ENCODE measurements around the gene FTL. TPM values are rescaled to one million over a fixed set of nuclear protein-coding genes. Genes with fewer than 3 reads are reported as not detected.

The FTL gene
- total and polyA plus RNA-seq, 2 donors (not counting 3 experiments of a cell fraction or from before 2014, with no cell fraction given): 1,937 to 2,748 TPM

GRCh38 chr19:49016067-49016839 lies 51.1 kb downstream of the FTL start:
- Histone ChIP-seq H2AFZ (ENCODE audit: low read depth, low read length) (no peak overlapping the region), H3K9me1 (replicated peaks; ENCODE audit: control insufficient read depth, extremely low read depth, insufficient read depth, low read length) (no peaks in the 10 kb centered on the region), H3K9ac (replicated peaks; ENCODE audit: extremely low read depth, insufficient read depth, low read length) (no peak overlapping the region), H3K36me3 (ENCODE audit: control insufficient read depth in 2 of 2, extremely low read depth in 1 of 2, insufficient read depth in 2 of 2, low read length in 2 of 2) (peaks cover 0 to 25% of the 10 kb centered on the region in 2 experiments), H3K4me3 (replicated peaks in 1 of 3; ENCODE audit: insufficient read depth in 1 of 3, low read depth in 1 of 3, low read length in 3 of 3) (no peak overlapping the region), H3K4me2 (ENCODE audit: insufficient read depth, low read length) (no peak overlapping the region), H3K79me2 (ENCODE audit: control insufficient read depth, insufficient read depth, low read length) (no peaks in the 10 kb centered on the region), H4K20me1 (replicated peaks; ENCODE audit: control insufficient read depth, extremely low read depth, insufficient read depth, low read length) (no peaks in the 10 kb centered on the region), H3K9me3 (replicated peaks; ENCODE audit: control insufficient read depth, insufficient read depth, low read length) (no peaks in the 10 kb centered on the region), H3K27ac (ENCODE audit: insufficient read depth, low read depth, low read length) (no peak overlapping the region), H3K4me1 (ENCODE audit: control insufficient read depth, extremely low read depth, insufficient read depth, low read length) (peaks cover 10% of the 10 kb centered on the region), H3K27me3 (ENCODE audit: control insufficient read depth in 2 of 2, insufficient read depth in 2 of 2, low read length in 2 of 2) (peaks cover 0 to 5% of the 10 kb centered on the region in 2 experiments)
- DNase-seq (ENCODE audit: low read depth, low spot score) (no peak), FAIRE-seq (no peak)
- no peak for TF ChIP-seq EZH2 (IDR thresholded peaks at IDR 0.05; ENCODE audit: borderline replicate concordance, low read depth, low read length, severe bottlenecking)
- TF ChIP-seq POLR2A (IDR thresholded peaks at IDR 0.05; ENCODE audit: low read depth, low read length): no peak
- no peak for TF ChIP-seq JUN (IDR thresholded peaks at IDR 0.05; ENCODE audit: borderline replicate concordance, insufficient read depth, insufficient read length, low read depth)
- TF ChIP-seq POLR2AphosphoS5 (IDR thresholded peaks at IDR 0.05; ENCODE audit: insufficient read depth, low read depth, low read length): no peak
- BruUV-seq (replicated peaks): no TSS peak
- dilution Hi-C loops (cut with MboI; ENCODE audit: extremely low pct_ligation_motif_present, low sequenced_read_pairs) (no loop called here), intact Hi-C loops (cut with micrococcal nuclease) (no loop called here)
- ChIA-PET CTCF (interaction anchor here (0.8 to 5.4 kb wide), 2 partner anchors 16 to 183 kb away, joined by 5 to 37 read pairs; no protein-coding TSS in a partner anchor), POLR2A (no interaction called here)

Small RNA genes within 50 kb of the gene (microRNA-seq; reads per million reads assigned to microRNA genes)
- gene MIR6798 (ENCODE audit: borderline number of aligned reads, borderline replicate concordance): not detected

Small RNA genes within 50 kb of the gene (small RNA-seq; reads per million reads assigned to genes)
- gene AC026803.1 (ENCODE audit: insufficient read depth, insufficient read length, low read depth, low replicate concordance) (not detected), gene MIR6798 (ENCODE audit: insufficient read depth, insufficient read length, low read depth, low replicate concordance) (not detected)

Other genes starting within 250 kb of the FTL start
- gene MAMSTR, start 245.6 kb upstream of the FTL start, total RNA-seq: 0.76 and 0.84 TPM in 2 replicates
- gene MAMSTR, start 245.6 kb upstream of the FTL start, polyA plus RNA-seq: 0.57 and 0.94 TPM in 2 replicates
- 82.1 and 83.1 TPM in 2 replicates for gene RASIP1, start 224.7 kb upstream of the FTL start, total RNA-seq
- gene RASIP1, start 224.7 kb upstream of the FTL start, polyA plus RNA-seq: 66.2 and 76.2 TPM in 2 replicates
- 1.2 TPM in 2 replicates for gene IZUMO1, start 218.4 kb upstream of the FTL start, total RNA-seq
- gene IZUMO1, start 218.4 kb upstream of the FTL start, polyA plus RNA-seq: 0.18 and 0.35 TPM in 2 replicates
- 4.8 and 5.2 TPM in 2 replicates for gene FUT1, start 212.7 kb upstream of the FTL start, total RNA-seq
- 1.9 and 2.6 TPM in 2 replicates for gene FUT1, start 212.7 kb upstream of the FTL start, polyA plus RNA-seq
- not detected in 2 replicates for gene FGF21, start 209.8 kb upstream of the FTL start, total RNA-seq
- gene FGF21, start 209.8 kb upstream of the FTL start, polyA plus RNA-seq: not detected in 2 replicates
- gene BCAT2, start 154.3 kb upstream of the FTL start, total RNA-seq: 53.9 and 62.5 TPM in 2 replicates
- 62.0 and 74.7 TPM in 2 replicates for gene BCAT2, start 154.3 kb upstream of the FTL start, polyA plus RNA-seq
- 20.9 and 21.5 TPM in 2 replicates for gene HSD17B14, start 128.8 kb upstream of the FTL start, total RNA-seq
- 44.5 and 46.3 TPM in 2 replicates for gene HSD17B14, start 128.8 kb upstream of the FTL start, polyA plus RNA-seq
- gene PLEKHA4, start 96.7 kb upstream of the FTL start, total RNA-seq: 4.9 and 10.1 TPM in 2 replicates
- 3.9 and 4.5 TPM in 2 replicates for gene PLEKHA4, start 96.7 kb upstream of the FTL start, polyA plus RNA-seq
- gene PPP1R15A, start 92.9 kb upstream of the FTL start, total RNA-seq: 67.4 and 73.4 TPM in 2 replicates
- gene PPP1R15A, start 92.9 kb upstream of the FTL start, polyA plus RNA-seq: 34.3 and 42.3 TPM in 2 replicates
- not detected in 2 replicates for gene TULP2, start 66.6 kb upstream of the FTL start, total RNA-seq
- gene TULP2, start 66.6 kb upstream of the FTL start, polyA plus RNA-seq: 0.08 and 0.18 TPM in 2 replicates
- 190 and 194 TPM in 2 replicates for gene NUCB1, start 65.0 kb upstream of the FTL start, total RNA-seq
- gene NUCB1, start 65.0 kb upstream of the FTL start, polyA plus RNA-seq: 231 and 237 TPM in 2 replicates
- gene DHDH, start 31.6 kb upstream of the FTL start, total RNA-seq: not detected in 2 replicates
- gene DHDH, start 31.6 kb upstream of the FTL start, polyA plus RNA-seq: not detected in 2 replicates
- 267 and 295 TPM in 2 replicates for gene BAX, start 10.4 kb upstream of the FTL start, total RNA-seq
- gene BAX, start 10.4 kb upstream of the FTL start, polyA plus RNA-seq: 283 and 359 TPM in 2 replicates
- 53.9 and 58.9 TPM in 2 replicates for gene GYS1, start 28.0 kb downstream of the FTL start, total RNA-seq
- 39.0 and 41.7 TPM in 2 replicates for gene GYS1, start 28.0 kb downstream of the FTL start, polyA plus RNA-seq
- gene RUVBL2, start 28.6 kb downstream of the FTL start, total RNA-seq: 110 and 115 TPM in 2 replicates
- gene RUVBL2, start 28.6 kb downstream of the FTL start, polyA plus RNA-seq: 185 and 200 TPM in 2 replicates
- gene LHB, start 51.8 kb downstream of the FTL start, total RNA-seq: not detected in 2 replicates
- gene LHB, start 51.8 kb downstream of the FTL start, polyA plus RNA-seq: 1.3 and 1.4 TPM in 2 replicates
- not detected in 2 replicates for gene CGB3, start 59.0 kb downstream of the FTL start, total RNA-seq
- gene CGB3, start 59.0 kb downstream of the FTL start, polyA plus RNA-seq: not detected in 2 replicates
- not detected in 2 replicates for gene CGB2, start 66.6 kb downstream of the FTL start, total RNA-seq
- gene CGB2, start 66.6 kb downstream of the FTL start, polyA plus RNA-seq: not detected in 2 replicates
- gene CGB1, start 71.6 kb downstream of the FTL start, total RNA-seq: not detected in 2 replicates
- gene CGB1, start 71.6 kb downstream of the FTL start, polyA plus RNA-seq: not detected in 2 replicates
- gene CGB5, start 78.5 kb downstream of the FTL start, total RNA-seq: not detected in 2 replicates
- not detected in 2 replicates for gene CGB5, start 78.5 kb downstream of the FTL start, polyA plus RNA-seq
- not detected in 2 replicates for gene CGB8, start 83.8 kb downstream of the FTL start, total RNA-seq
- not detected in 2 replicates for gene CGB8, start 83.8 kb downstream of the FTL start, polyA plus RNA-seq
- gene CGB7, start 92.4 kb downstream of the FTL start, total RNA-seq: 0.42 TPM in 1 of 2 replicates, not detected in the other
- 0.41 and 0.62 TPM in 2 replicates for gene CGB7, start 92.4 kb downstream of the FTL start, polyA plus RNA-seq
- gene NTF4, start 99.5 kb downstream of the FTL start, total RNA-seq: not detected in 2 replicates
- gene NTF4, start 99.5 kb downstream of the FTL start, polyA plus RNA-seq: not detected in 2 replicates
- gene KCNA7, start 107.4 kb downstream of the FTL start, total RNA-seq: not detected in 2 replicates
- not detected in 2 replicates for gene KCNA7, start 107.4 kb downstream of the FTL start, polyA plus RNA-seq
- gene SNRNP70, start 120.1 kb downstream of the FTL start, total RNA-seq: 215 and 228 TPM in 2 replicates
- 300 and 317 TPM in 2 replicates for gene SNRNP70, start 120.1 kb downstream of the FTL start, polyA plus RNA-seq
- gene LIN7B, start 149.1 kb downstream of the FTL start, total RNA-seq: 4.2 and 4.5 TPM in 2 replicates
- 2.2 and 4.4 TPM in 2 replicates for gene LIN7B, start 149.1 kb downstream of the FTL start, polyA plus RNA-seq
- gene C19orf73, start 153.8 kb downstream of the FTL start, total RNA-seq: 1.5 TPM in 1 of 2 replicates, not detected in the other
- gene C19orf73, start 153.8 kb downstream of the FTL start, polyA plus RNA-seq: 1.8 and 2.5 TPM in 2 replicates
- gene PPFIA3, start 154.2 kb downstream of the FTL start, total RNA-seq: 2.0 and 2.6 TPM in 2 replicates
- gene PPFIA3, start 154.2 kb downstream of the FTL start, polyA plus RNA-seq: 1.3 and 1.4 TPM in 2 replicates
- not detected in 2 replicates for gene HRC, start 190.1 kb downstream of the FTL start, total RNA-seq
- not detected in 2 replicates for gene HRC, start 190.1 kb downstream of the FTL start, polyA plus RNA-seq
- 38.9 and 40.6 TPM in 2 replicates for gene TRPM4, start 192.5 kb downstream of the FTL start, total RNA-seq
- 17.6 and 23.7 TPM in 2 replicates for gene TRPM4, start 192.5 kb downstream of the FTL start, polyA plus RNA-seq